H1 (cell line): Measurements from ENCODE around the gene GABRA1. TPM values are rescaled to one million over a fixed set of nuclear protein-coding genes. Genes with fewer than 3 reads are reported as not detected.

Experiments used
- CTCF ChIA-PET: fragments of 300-600 bp; sonication (Branson Sonifier 250); formaldehyde crosslinking; loops from one replicate; lab custom pipeline; 2021; ENCODE audit not compliant: partially characterized antibody; lab: Charles Lee
- POLR2A ChIA-PET: fragments of 300-600 bp; sonication (Branson Sonifier 250); formaldehyde crosslinking; loops from one replicate; lab custom pipeline; 2021; ENCODE audit warnings: inconsistent platforms; ENCODE audit not compliant: partially characterized antibody; lab: Charles Lee
- DNase-seq, 2 experiments: peaks; one replicate each; pipeline versions ENCODE4 v3.0.0 to v3.0.0-alpha.2; 2010 to 2022; ENCODE audit warnings: low spot score in 2 of 2, low read depth in 1 of 2, mixed read lengths in 1 of 2
- FAIRE-seq: peaks from 2 replicates; lab custom pipeline; 2011; peaks lifted over from hg19 to GRCh38; lab: Jason Lieb, UNC
- H2AFZ ChIP-seq: 2 replicates; pipeline ENCODE4 v1.8.1; 2012; ENCODE audit warnings: low read length, inconsistent platforms
- H2AK5ac ChIP-seq: 2 replicates; pipeline ENCODE4 v1.6.1; 2013; ENCODE audit warnings: low read depth, low read length
- H2BK120ac ChIP-seq: replicated peaks from 2 replicates; pipeline ENCODE3; 2013; ENCODE audit warnings: low read depth, low read length, inconsistent platforms
- H2BK12ac ChIP-seq: 2 replicates; pipeline ENCODE4 v1.6.1; 2013; ENCODE audit warnings: low read depth, low read length
- H2BK15ac ChIP-seq: 2 replicates; pipeline ENCODE4 v1.6.1; 2013; ENCODE audit warnings: low read length
- H2BK20ac ChIP-seq: 2 replicates; pipeline ENCODE4 v1.6.1; 2013; ENCODE audit warnings: low read length
- H2BK5ac ChIP-seq: 2 replicates; pipeline ENCODE4 v1.6.1; 2013; ENCODE audit warnings: low read depth, low read length
- H3K14ac ChIP-seq: 2 replicates; pipeline ENCODE4 v1.6.1; 2013; ENCODE audit warnings: inconsistent platforms; ENCODE audit not compliant: insufficient read length
- H3K18ac ChIP-seq: 2 replicates; pipeline ENCODE4 v1.6.1; 2013; ENCODE audit warnings: low read length; ENCODE audit errors: extremely low read depth
- H3K23ac ChIP-seq: 2 replicates; pipeline ENCODE4 v1.6.1; 2013; ENCODE audit warnings: inconsistent platforms; ENCODE audit not compliant: insufficient read length
- H3K23me2 ChIP-seq: 2 replicates; pipeline ENCODE4 v1.6.1; 2013; ENCODE audit warnings: low read depth, low read length
- H3K27ac ChIP-seq: 2 replicates; pipeline ENCODE4 v1.6.1; 2011; ENCODE audit warnings: low read depth, low read length, inconsistent platforms
- H3K27me3 ChIP-seq, 4 experiments: replicated peaks in 1 of 4; 1 replicate in 1 of 4; 2 replicates in 3 of 4; pipeline versions ENCODE4 v1.6.1 to v1.8.1; 2011 to 2013; ENCODE audit warnings: low read length in 3 of 4, mild to moderate bottlenecking in 3 of 4, inconsistent platforms in 2 of 4, mixed read lengths in 2 of 4, moderate library complexity in 1 of 4; ENCODE audit not compliant: control insufficient read depth in 3 of 4, insufficient read depth in 3 of 4; ENCODE audit errors: extremely low read depth in 1 of 4
- H3K36me3 ChIP-seq, 4 experiments: 2 replicates each; pipeline versions ENCODE4 v1.6.1 to v1.8.1; 2011 to 2013; ENCODE audit warnings: mild to moderate bottlenecking in 4 of 4, low read length in 3 of 4, moderate library complexity in 2 of 4, control low read depth in 1 of 4, inconsistent platforms in 1 of 4; ENCODE audit not compliant: insufficient read depth in 4 of 4, control insufficient read depth in 2 of 4
- H3K4ac ChIP-seq: replicated peaks from 2 replicates; pipeline ENCODE3; 2013; ENCODE audit warnings: low read length, low read depth, mixed read lengths, inconsistent platforms; ENCODE audit not compliant: insufficient read length
- H3K4me1 ChIP-seq, 4 experiments: replicated peaks in 1 of 4; 1 replicate in 1 of 4; 2 replicates in 3 of 4; pipeline versions ENCODE4 v1.6.1 to v1.8.1; 2011 to 2013; ENCODE audit warnings: low read length in 3 of 4, inconsistent platforms in 2 of 4, mixed read lengths in 1 of 4; ENCODE audit not compliant: insufficient read depth in 4 of 4, control insufficient read depth in 3 of 4
- H3K4me2 ChIP-seq, 2 experiments: 2 replicates each; pipeline versions ENCODE4 v1.6.1 to v1.8.1; 2011 to 2013; ENCODE audit warnings: low read depth in 2 of 2, low read length in 2 of 2, control low read depth in 1 of 2, inconsistent platforms in 1 of 2, mild to moderate bottlenecking in 1 of 2; ENCODE audit not compliant: insufficient read depth in 1 of 2
- H3K4me3 ChIP-seq, 4 experiments: fragments of 200-600, 300-600 bp in 1 of 4; sonication (generic), shearing (Covaris generic), sonication (Bioruptor Twin) in 1 of 4; 2 replicates each; pipeline versions ENCODE4 v1.5.1 to v1.8.1; 2011 to 2016; ENCODE audit warnings: low read length in 4 of 4, low read depth in 3 of 4, control low read depth in 2 of 4, inconsistent platforms in 2 of 4, mild to moderate bottlenecking in 2 of 4, mixed read lengths in 1 of 4, moderate library complexity in 1 of 4; ENCODE audit not compliant: insufficient read depth in 2 of 4; ENCODE audit errors: extremely low read depth in 1 of 4
- H3K56ac ChIP-seq: replicated peaks from 2 replicates; pipeline ENCODE3; 2013; ENCODE audit warnings: low read depth, mild to moderate bottlenecking, mixed read lengths, low read length, inconsistent platforms; ENCODE audit not compliant: insufficient read length
- H3K79me1 ChIP-seq: 2 replicates; pipeline ENCODE4 v1.6.1; 2013; ENCODE audit warnings: low read depth, low read length, control low read depth
- H3K79me2 ChIP-seq, 2 experiments: 2 replicates each; pipeline versions ENCODE4 v1.6.1 to v1.8.1; 2012 to 2013; ENCODE audit warnings: low read length in 2 of 2, mild to moderate bottlenecking in 2 of 2, inconsistent platforms in 1 of 2; ENCODE audit not compliant: insufficient read depth in 2 of 2, control insufficient read depth in 1 of 2
- H3K9ac ChIP-seq, 4 experiments: replicated peaks in 1 of 4; 1 replicate in 1 of 4; 2 replicates in 3 of 4; pipeline versions ENCODE4 v1.6.1 to v1.8.1; 2011 to 2013; ENCODE audit warnings: low read depth in 3 of 4, low read length in 3 of 4, control low read depth in 2 of 4, mild to moderate bottlenecking in 2 of 4, moderate library complexity in 2 of 4, inconsistent platforms in 1 of 4; ENCODE audit errors: extremely low read depth in 1 of 4
- H3K9me3 ChIP-seq, 2 experiments: 2 replicates each; pipeline versions ENCODE4 v1.6.1 to v1.8.1; 2012 to 2013; ENCODE audit warnings: mild to moderate bottlenecking in 2 of 2, moderate library complexity in 2 of 2, control low read depth in 1 of 2, inconsistent platforms in 1 of 2, low read depth in 1 of 2, low read length in 1 of 2, mixed read lengths in 1 of 2; ENCODE audit not compliant: insufficient read depth in 2 of 2
- H4K20me1 ChIP-seq, 2 experiments: replicated peaks in 1 of 2; 2 replicates each; pipeline versions ENCODE3 to v1.8.1; 2011 to 2013; ENCODE audit warnings: inconsistent platforms in 2 of 2, low read length in 2 of 2, mild to moderate bottlenecking in 1 of 2; ENCODE audit not compliant: insufficient read depth in 2 of 2, control insufficient read depth in 1 of 2
- H4K5ac ChIP-seq: 2 replicates; pipeline ENCODE4 v1.6.1; 2013; ENCODE audit warnings: low read length, low read depth, mixed read lengths, inconsistent platforms; ENCODE audit not compliant: insufficient read length
- H4K8ac ChIP-seq: 2 replicates; pipeline ENCODE4 v1.8.0; 2013; ENCODE audit warnings: mild to moderate bottlenecking, moderate library complexity, low read length, inconsistent platforms; ENCODE audit not compliant: insufficient read depth; ENCODE audit errors: extremely low read depth
- H4K91ac ChIP-seq: replicated peaks from 2 replicates; pipeline ENCODE3; 2013; ENCODE audit warnings: low read length, mixed read lengths, inconsistent platforms; ENCODE audit not compliant: insufficient read length
- SIX5 ChIP-seq: IDR thresholded peaks from 2 replicates; pipeline ENCODE4 v1.6.1; 2011; ENCODE audit warnings: mild to moderate bottlenecking, low read depth, low read length
- WGBS, 2 experiments: shearing (Covaris generic) in 1 of 2; methylation state at CpG; one replicate each; pipeline versions ENCODE4 v1.1.6 to v1.1.7; 2013 to 2015; ENCODE audit warnings: low lambda C conversion rate in 2 of 2, mixed read lengths in 2 of 2, inconsistent platforms in 1 of 2, low coverage in 1 of 2, missing lambda C conversion rate in 1 of 2; ENCODE audit not compliant: insufficient replicate concordance in 2 of 2, insufficient coverage in 1 of 2, insufficient read length in 1 of 2; ENCODE audit errors: extremely low coverage in 1 of 2, missing lambda C conversion rate in 1 of 2; 5-methylcytosine and 5-hydroxymethylcytosine counted together
- polyA plus RNA-seq, 7 experiments: library from polyadenylated mRNA; depleted of rRNA in 3 of 7; stranded (reverse) in 5 of 7; unstranded in 2 of 7; fragments of >200 nt in 5 of 7; fragments of 200-250 nt in 2 of 7; gene quantifications; 1 replicate in 5 of 7; 2 replicates in 1 of 7; 4 replicates in 1 of 7; pipeline versions ENCODE4 v1.2.1 to v1.2.3, GENCODE V29; 2011 to 2013; ENCODE audit warnings: missing spikeins in 2 of 7, mixed read lengths in 2 of 7
- total RNA-seq: library from RNA; stranded (reverse); fragmentation: NEBNext Ultra II Directional; extraction: Animal tissue kit (Norgen Biotek cat#: 25700); gene quantifications from 2 replicates; pipeline ENCODE4 v1.2.1, GENCODE V29; 2021

Gene GABRA1
- total and polyA plus RNA-seq, 2 of the 8 experiments (the other 6 are each of a cell fraction or from before 2014, with no cell fraction given), result 4.7 to 16.2 TPM

GRCh38 chr5:161863259-161863658, 15.3 kb downstream of the GABRA1 start:
- CTCF ChIA-PET, result interaction anchor here (0.9 kb wide), 1 partner anchor 28 kb away, joined by 3 read pairs; no protein-coding TSS in a partner anchor
- Histone ChIP-seq H2AFZ (no peak overlapping the region), H4K8ac (no peak overlapping the region)

More at GRCh38 chr5:161863259-161863658, 15.3 kb downstream of the GABRA1 start:
- no peak overlapping the region for H2BK120ac ChIP-seq
- no peak overlapping the region for H2BK15ac ChIP-seq
- H3K4me3 ChIP-seq, result no peak overlapping the region
- no peak overlapping the region for H2BK5ac ChIP-seq
- H2BK12ac ChIP-seq, result no peak overlapping the region
- H4K91ac ChIP-seq, result no peak overlapping the region
- no peaks in the 10 kb centered on the region for H3K27me3 ChIP-seq
- H3K79me2 ChIP-seq, result no peaks in the 10 kb centered on the region
- DNase-seq (no peak), FAIRE-seq (no peak)
- no peaks in the 10 kb centered on the region for H3K36me3 ChIP-seq
- H2AK5ac ChIP-seq, result no peak overlapping the region
- 82% methylated on average over 3 of the region's 3 CpGs; no CpG with 5 or more reads in 1 of the 2 experiments for WGBS, 2 experiments
- no peaks in the 10 kb centered on the region for H3K9me3 ChIP-seq
- H3K9ac ChIP-seq, result no peak overlapping the region
- no peak for TF ChIP-seq SIX5
- no peak overlapping the region for H3K4ac ChIP-seq
- H3K18ac ChIP-seq, result no peak overlapping the region
- no peaks in the 10 kb centered on the region for H3K79me1 ChIP-seq
- H3K4me2 ChIP-seq, result no peak overlapping the region
- H3K56ac ChIP-seq, result no peak overlapping the region
- no peak overlapping the region for H4K5ac ChIP-seq
- peaks cover 0 to 2% (median 0%) of the 10 kb centered on the region in 4 experiments; a peak in 1 of 7 replicates for H3K4me1 ChIP-seq
- no peak overlapping the region for H3K27ac ChIP-seq
- POLR2A ChIA-PET, result no interaction called here
- no peak overlapping the region for H2BK20ac ChIP-seq
- H3K14ac ChIP-seq, result no peak overlapping the region
- no peaks in the 10 kb centered on the region for H4K20me1 ChIP-seq
- H3K23ac ChIP-seq, result no peak overlapping the region
- H3K23me2 ChIP-seq, result no peaks in the 10 kb centered on the region
